SU-DHL-6 (cell line): Measurements from ENCODE around the gene MGP.

ENCODE experiments used
- H2AFZ ChIP-seq: fragments of 200-600 bp; sonication (generic); 2 replicates; pipeline ENCODE4 v1.6.1; 2014; ENCODE audit warnings: low read depth, mild to moderate bottlenecking, moderate library complexity, mixed read lengths, antibody characterized with exemption, low read length; ENCODE audit not compliant: severe bottlenecking
- H3F3A ChIP-seq: fragments of 200-600 bp; shearing (Covaris generic); 2 replicates; pipeline ENCODE4 v1.6.0; 2016; ENCODE audit warnings: antibody characterized with exemption, mild to moderate bottlenecking; ENCODE audit not compliant: insufficient read depth
- H3K27ac ChIP-seq: fragments of 200-600 bp; sonication (generic); 2 replicates; pipeline ENCODE4 v1.5.1; 2016; ENCODE audit warnings: low read depth, mild to moderate bottlenecking, low read length, moderate library complexity, mixed read lengths
- H3K27me3 ChIP-seq: fragments of 200-600 bp; sonication (generic), shearing (Covaris generic); 2 replicates; pipeline ENCODE4 v1.6.0; 2014; ENCODE audit warnings: mild to moderate bottlenecking, low read length
- H3K36me3 ChIP-seq: fragments of 200-600 bp; sonication (generic); 2 replicates; pipeline ENCODE4 v1.6.1; 2014; ENCODE audit warnings: mild to moderate bottlenecking, low read length, mixed read lengths
- H3K4me2 ChIP-seq: fragments of 300-600, 200-600 bp; shearing (Covaris generic), sonication (generic); 2 replicates; pipeline ENCODE4 v1.6.0; 2014; ENCODE audit warnings: low read length, low read depth, mild to moderate bottlenecking; ENCODE audit not compliant: poor library complexity, severe bottlenecking
- H3K4me3 ChIP-seq: fragments of 200-600 bp; sonication (generic); 2 replicates; pipeline ENCODE4 v1.5.1; 2014; ENCODE audit warnings: antibody characterized with exemption, low read length, mild to moderate bottlenecking, mixed read lengths; ENCODE audit not compliant: insufficient read depth, poor library complexity, severe bottlenecking
- H3K79me2 ChIP-seq: fragments of 200-600 bp; sonication (generic); 2 replicates; pipeline ENCODE4 v1.6.1; 2014; ENCODE audit warnings: mild to moderate bottlenecking, low read length, moderate library complexity; ENCODE audit not compliant: insufficient read depth
- H3K9ac ChIP-seq: fragments of 200-600 bp; sonication (generic); 2 replicates; pipeline ENCODE4 v1.7.0; 2014; ENCODE audit warnings: mild to moderate bottlenecking, low read length
- H3K9me2 ChIP-seq: fragments of 200-600 bp; sonication (generic); replicated peaks from 2 replicates; pipeline ENCODE4 v1.6.1; 2014; ENCODE audit warnings: low read length; ENCODE audit not compliant: insufficient read depth
- H3K9me3 ChIP-seq: fragments of 200-600 bp; sonication (generic); 2 replicates; pipeline ENCODE4 v1.6.1; 2014; ENCODE audit warnings: low read length, mixed read lengths; ENCODE audit not compliant: insufficient read depth
- H4K20me1 ChIP-seq: fragments of 200-600 bp; sonication (generic); 2 replicates; pipeline ENCODE4 v1.6.1; 2014; ENCODE audit warnings: low read depth, mild to moderate bottlenecking, antibody characterized with exemption, low read length, moderate library complexity, mixed read lengths
- EZH2phosphoT487 ChIP-seq: fragments of 200-600 bp; sonication (generic), shearing (Covaris generic); conservative IDR thresholded peaks from 2 replicates; pipeline ENCODE4 v1.6.1; 2018; ENCODE audit warnings: mild to moderate bottlenecking, antibody characterized with exemption, low read length, moderate library complexity, mixed read lengths
- TF ChIP-seq, protein P1 (sequence below): fragments of 200-600 bp; sonication (generic); IDR thresholded peaks from one replicate; pipeline ENCODE4 v1.5.1; 2017; ENCODE audit warnings: antibody characterized with exemption, mild to moderate bottlenecking, low read length, moderate library complexity; ENCODE audit not compliant: insufficient read depth, poor library complexity, severe bottlenecking

MGP gene

GRCh38 chr12:14913381-14913781, 27.7 kb upstream of the MGP start:
- no peaks in the 10 kb centered on the region for H3K36me3 ChIP-seq
- no peak overlapping the region for H3K4me3 ChIP-seq
- H3K27me3 ChIP-seq = no peaks in the 10 kb centered on the region
- H3K27ac ChIP-seq = no peak overlapping the region
- H3K9me2 ChIP-seq = no peaks in the 10 kb centered on the region
- H3K4me2 ChIP-seq = no peak overlapping the region
- H3F3A ChIP-seq = no peaks in the 10 kb centered on the region
- H2AFZ ChIP-seq = no peak overlapping the region
- no peaks in the 10 kb centered on the region for H3K9me3 ChIP-seq
- no peak for TF ChIP-seq EZH2phosphoT487
- TF ChIP-seq, protein P1, sequence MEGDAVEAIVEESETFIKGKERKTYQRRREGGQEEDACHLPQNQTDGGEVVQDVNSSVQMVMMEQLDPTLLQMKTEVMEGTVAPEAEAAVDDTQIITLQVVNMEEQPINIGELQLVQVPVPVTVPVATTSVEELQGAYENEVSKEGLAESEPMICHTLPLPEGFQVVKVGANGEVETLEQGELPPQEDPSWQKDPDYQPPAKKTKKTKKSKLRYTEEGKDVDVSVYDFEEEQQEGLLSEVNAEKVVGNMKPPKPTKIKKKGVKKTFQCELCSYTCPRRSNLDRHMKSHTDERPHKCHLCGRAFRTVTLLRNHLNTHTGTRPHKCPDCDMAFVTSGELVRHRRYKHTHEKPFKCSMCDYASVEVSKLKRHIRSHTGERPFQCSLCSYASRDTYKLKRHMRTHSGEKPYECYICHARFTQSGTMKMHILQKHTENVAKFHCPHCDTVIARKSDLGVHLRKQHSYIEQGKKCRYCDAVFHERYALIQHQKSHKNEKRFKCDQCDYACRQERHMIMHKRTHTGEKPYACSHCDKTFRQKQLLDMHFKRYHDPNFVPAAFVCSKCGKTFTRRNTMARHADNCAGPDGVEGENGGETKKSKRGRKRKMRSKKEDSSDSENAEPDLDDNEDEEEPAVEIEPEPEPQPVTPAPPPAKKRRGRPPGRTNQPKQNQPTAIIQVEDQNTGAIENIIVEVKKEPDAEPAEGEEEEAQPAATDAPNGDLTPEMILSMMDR = no peak
- H3K9ac ChIP-seq = no peak overlapping the region
- no peaks in the 10 kb centered on the region for H3K79me2 ChIP-seq
- no peaks in the 10 kb centered on the region for H4K20me1 ChIP-seq

GRCh38 chr12:14911131-14911530, 25.5 kb upstream of the MGP start:
- Histone ChIP-seq H3F3A (no peaks in the 10 kb centered on the region), H3K4me3 (no peak overlapping the region), H3K79me2 (no peaks in the 10 kb centered on the region), H3K9me2 (no peaks in the 10 kb centered on the region), H3K9me3 (no peaks in the 10 kb centered on the region), H3K9ac (no peak overlapping the region), H3K27ac (no peak overlapping the region), H3K36me3 (no peaks in the 10 kb centered on the region), H3K27me3 (no peaks in the 10 kb centered on the region), H3K4me2 (no peak overlapping the region), H4K20me1 (no peaks in the 10 kb centered on the region), H2AFZ (no peak overlapping the region)
- TF ChIP-seq EZH2phosphoT487 = no peak
- TF ChIP-seq, protein P1 = no peak

- H3K27ac ChIP-seq = no peak overlapping the region
- no peaks in the 10 kb centered on the region for H3K9me2 ChIP-seq
- no peaks in the 10 kb centered on the region for H3F3A ChIP-seq
- no peak overlapping the region for H3K4me2 ChIP-seq
- H3K4me3 ChIP-seq = no peak overlapping the region
- no peaks in the 10 kb centered on the region for H4K20me1 ChIP-seq
- no peaks in the 10 kb centered on the region for H3K36me3 ChIP-seq
- no peaks in the 10 kb centered on the region for H3K9me3 ChIP-seq
- no peak overlapping the region for H3K9ac ChIP-seq
- TF ChIP-seq EZH2phosphoT487 = no peak
- TF ChIP-seq, protein P1 = no peak
- no peak overlapping the region for H2AFZ ChIP-seq
- H3K79me2 ChIP-seq = no peaks in the 10 kb centered on the region
- no peaks in the 10 kb centered on the region for H3K27me3 ChIP-seq
Observed at GRCh38 chr12:14910090-14910915, 24.6 kb upstream of the MGP start.
